Urinary bladder (tissue), 4 donors: ENCODE data around the gene HGF. TPM values are rescaled to one million over a fixed set of nuclear protein-coding genes. Genes with fewer than 3 reads are reported as not detected.

ENCODE experiments used
- DNase-seq: peaks from one replicate; pipeline ENCODE4 v3.0.0-alpha.2; 2015; ENCODE audit errors: extremely low spot score
- H3K27ac ChIP-seq: one replicate; pipeline ENCODE4 v1.5.1; 2013; ENCODE audit warnings: low read depth, mild to moderate bottlenecking, moderate library complexity
- H3K36me3 ChIP-seq: one replicate; pipeline ENCODE4 v1.6.1; 2013; ENCODE audit warnings: mild to moderate bottlenecking, moderate library complexity; ENCODE audit not compliant: insufficient read depth
- H3K4me1 ChIP-seq: one replicate; pipeline ENCODE4 v1.6.1; 2013; ENCODE audit warnings: mild to moderate bottlenecking, moderate library complexity; ENCODE audit not compliant: insufficient read depth
- H3K4me3 ChIP-seq: one replicate; pipeline ENCODE4 v1.5.1; 2013; ENCODE audit warnings: low read depth, low read length
- WGBS: extraction: QIAGEN DNeasy Blood & Tissue Kit; methylation state at CpG from one replicate; pipeline ENCODE4 v1.1.7; 2013; 5-methylcytosine and 5-hydroxymethylcytosine counted together
- polyA plus RNA-seq: library from polyadenylated mRNA; stranded (reverse); fragments of 200-250 nt; gene quantifications from one replicate; pipeline ENCODE4 v1.2.3, GENCODE V29; 2013
- total RNA-seq: library from RNA; depleted of rRNA; stranded (reverse); fragments of >200 nt; gene quantifications from one replicate; pipeline ENCODE4 v1.2.3, GENCODE V29; 2014
- donor health status: healthy with polysubstance abuse.
- donor health status: healthy.

HGF gene
- total and polyA plus RNA-seq, 2 donors: 12.3 to 42.7 TPM

GRCh38 chr7:81674431-81674830 is 95.4 kb downstream of the HGF start:
- no peak for DNase-seq
- 47% methylated on average over 2 of the region's 2 CpGs for WGBS
- Histone ChIP-seq H3K36me3 (no peaks in the 10 kb centered on the region), H3K27ac (no peak overlapping the region), H3K4me3 (no peak overlapping the region), H3K4me1 (no peaks in the 10 kb centered on the region)

GRCh38 chr7:81672872-81673271 is 97.0 kb downstream of the HGF start:
- no peak for DNase-seq
- Histone ChIP-seq H3K4me3 (no peak overlapping the region), H3K4me1 (no peaks in the 10 kb centered on the region), H3K36me3 (no peaks in the 10 kb centered on the region), H3K27ac (no peak overlapping the region)
- WGBS: 85% methylated on average over 1 of the region's 1 CpG

- Histone ChIP-seq H3K36me3 (no peaks in the 10 kb centered on the region), H3K4me3 (no peak overlapping the region), H3K4me1 (no peaks in the 10 kb centered on the region), H3K27ac (no peak overlapping the region)
- no peak for DNase-seq
- 75% methylated on average over 3 of the region's 3 CpGs for WGBS
Observed at GRCh38 chr7:81669476-81670105, 100.3 kb downstream of the HGF start.

GRCh38 chr7:81666209-81666608 is 103.6 kb downstream of the HGF start:
- Histone ChIP-seq H3K36me3 (no peaks in the 10 kb centered on the region), H3K4me1 (no peaks in the 10 kb centered on the region), H3K4me3 (no peak overlapping the region), H3K27ac (no peak overlapping the region)
- no peak for DNase-seq
- WGBS: 67% methylated on average over 1 of the region's 1 CpG

- H3K4me3 ChIP-seq: no peak overlapping the region
- 86% methylated on average over 3 of the region's 3 CpGs for WGBS
- H3K27ac ChIP-seq: no peak overlapping the region
- H3K36me3 ChIP-seq: no peaks in the 10 kb centered on the region
- no peaks in the 10 kb centered on the region for H3K4me1 ChIP-seq
- DNase-seq: no peak
Observed at GRCh38 chr7:81665236-81665635, 104.6 kb downstream of the HGF start.

GRCh38 chr7:81664304-81664703 is 105.5 kb downstream of the HGF start:
- no peaks in the 10 kb centered on the region for H3K4me1 ChIP-seq
- no peak overlapping the region for H3K27ac ChIP-seq
- H3K4me3 ChIP-seq: no peak overlapping the region
- no peak for DNase-seq
- WGBS: 73% methylated on average over 3 of the region's 3 CpGs
- no peaks in the 10 kb centered on the region for H3K36me3 ChIP-seq

GRCh38 chr7:81662531-81662930 is 107.3 kb downstream of the HGF start:
- no peak overlapping the region for H3K4me3 ChIP-seq
- no peaks in the 10 kb centered on the region for H3K36me3 ChIP-seq
- no peaks in the 10 kb centered on the region for H3K4me1 ChIP-seq
- 75% methylated on average over 1 of the region's 1 CpG for WGBS
- H3K27ac ChIP-seq: no peak overlapping the region
- DNase-seq: no peak

GRCh38 chr7:81659697-81660395 is 110.0 kb downstream of the HGF start:
- Histone ChIP-seq H3K36me3 (no peaks in the 10 kb centered on the region), H3K4me1 (no peaks in the 10 kb centered on the region), H3K27ac (no peak overlapping the region), H3K4me3 (no peak overlapping the region)
- WGBS: 96% methylated on average over 3 of the region's 3 CpGs
- DNase-seq: no peak

GRCh38 chr7:81657551-81657950 is 112.3 kb downstream of the HGF start:
- Histone ChIP-seq H3K36me3 (no peaks in the 10 kb centered on the region), H3K4me1 (no peaks in the 10 kb centered on the region), H3K4me3 (no peak overlapping the region), H3K27ac (no peak overlapping the region)
- DNase-seq: no peak

GRCh38 chr7:81655271-81655670 is 114.6 kb downstream of the HGF start:
- H3K27ac ChIP-seq: no peak overlapping the region
- WGBS: 90% methylated on average over 1 of the region's 1 CpG

GRCh38 chr7:81652225-81652624 is 117.6 kb downstream of the HGF start:
- Histone ChIP-seq H3K27ac (no peak overlapping the region), H3K4me1 (no peaks in the 10 kb centered on the region), H3K36me3 (no peaks in the 10 kb centered on the region), H3K4me3 (no peak overlapping the region)
- 97% methylated on average over 1 of the region's 1 CpG for WGBS
- DNase-seq: no peak

More at GRCh38 chr7:81655271-81655670, 114.6 kb downstream of the HGF start:
- Histone ChIP-seq H3K4me1 (no peaks in the 10 kb centered on the region), H3K4me3 (no peak overlapping the region), H3K36me3 (no peaks in the 10 kb centered on the region)
- DNase-seq: no peak
